CD14-positive monocyte (primary cell): ENCODE results near the gene KIAA1614. TPM values are rescaled to one million over a fixed set of nuclear protein-coding genes. Genes with fewer than 3 reads are reported as not detected.

ENCODE experiments used
- DNase-seq, 3 donors: peaks; one replicate each; pipeline ENCODE4 v3.0.0-alpha.2; 2011 to 2022
- H2AFZ ChIP-seq: 2 replicates; pipeline ENCODE4 v1.6.0; 2012; ENCODE audit warnings: mild to moderate bottlenecking, low read depth, low read length, inconsistent platforms; ENCODE audit not compliant: insufficient read depth, poor library complexity, severe bottlenecking
- H3K27ac ChIP-seq, 2 donors: 1 replicate in 1 of 2; 2 replicates in 1 of 2; pipeline ENCODE4 v1.5.1; 2012 to 2013; ENCODE audit warnings: low read length in 2 of 2, control low read depth in 1 of 2, inconsistent platforms in 1 of 2, low read depth in 1 of 2, mild to moderate bottlenecking in 1 of 2
- H3K27me3 ChIP-seq, 2 donors: one replicate each; pipeline versions ENCODE4 v1.6.0 to v1.6.1; 2011 to 2013; ENCODE audit warnings: low read length in 2 of 2; ENCODE audit not compliant: control insufficient read depth in 2 of 2, insufficient read depth in 2 of 2
- H3K36me3 ChIP-seq, 2 donors: replicated peaks in 1 of 2; 1 replicate in 1 of 2; 2 replicates in 1 of 2; pipeline versions ENCODE4 v1.5.1 to v1.6.1; 2012 to 2013; ENCODE audit warnings: low read length in 2 of 2, control low read depth in 1 of 2, inconsistent platforms in 1 of 2, mild to moderate bottlenecking in 1 of 2; ENCODE audit not compliant: insufficient read depth in 2 of 2, control insufficient read depth in 1 of 2
- H3K4me1 ChIP-seq, 2 donors: 1 replicate in 1 of 2; 2 replicates in 1 of 2; pipeline versions ENCODE4 v1.5.1 to v1.6.1; 2012 to 2013; ENCODE audit warnings: low read length in 2 of 2, control low read depth in 1 of 2, inconsistent platforms in 1 of 2, mild to moderate bottlenecking in 1 of 2, moderate library complexity in 1 of 2; ENCODE audit not compliant: insufficient read depth in 2 of 2, control insufficient read depth in 1 of 2
- H3K4me2 ChIP-seq: replicated peaks from 2 replicates; pipeline ENCODE3; 2012; ENCODE audit warnings: low read length, moderate library complexity, mild to moderate bottlenecking; ENCODE audit not compliant: poor library complexity, severe bottlenecking; ENCODE audit errors: extremely low read depth
- H3K4me3 ChIP-seq, 3 experiments: fragments of 200-600 bp in 1 of 3; sonication (generic) in 1 of 3; replicated peaks in 1 of 3; 1 replicate in 2 of 3; 2 replicates in 1 of 3; pipeline ENCODE4 v1.5.1; 2011 to 2013; ENCODE audit warnings: low read length in 3 of 3, mild to moderate bottlenecking in 3 of 3, control low read depth in 2 of 3, low read depth in 2 of 3, inconsistent platforms in 1 of 3, moderate library complexity in 1 of 3
- H3K79me2 ChIP-seq: 2 replicates; pipeline ENCODE4 v1.6.0; 2012; ENCODE audit warnings: mild to moderate bottlenecking, control low read depth, inconsistent platforms, low read length, moderate library complexity; ENCODE audit not compliant: insufficient read depth
- H3K9ac ChIP-seq: 2 replicates; pipeline ENCODE4 v1.6.0; 2017; ENCODE audit warnings: low read length, mild to moderate bottlenecking; ENCODE audit not compliant: insufficient read depth, poor library complexity, severe bottlenecking
- H3K9me3 ChIP-seq, 2 donors: replicated peaks in 1 of 2; 1 replicate in 1 of 2; 2 replicates in 1 of 2; pipeline versions ENCODE4 v1.5.1 to v1.6.1; 2012 to 2013; ENCODE audit warnings: low read length in 2 of 2, control low read depth in 1 of 2; ENCODE audit not compliant: control insufficient read depth in 1 of 2, insufficient read depth in 1 of 2
- H4K20me1 ChIP-seq: 2 replicates; pipeline ENCODE4 v1.6.0; 2012; ENCODE audit warnings: mild to moderate bottlenecking, low read length, control low read depth, moderate library complexity; ENCODE audit not compliant: insufficient read depth
- H3K27ac Mint-ChIP-seq, 7 donors: one replicate each; pipeline ENCODE4 v1.8.0; 2020; ENCODE audit warnings: mild to moderate bottlenecking in 7 of 7, mixed read lengths in 7 of 7, moderate library complexity in 6 of 7, inconsistent platforms in 2 of 7
- H3K27me3 Mint-ChIP-seq, 3 donors: one replicate each; pipeline ENCODE4 v1.8.0; 2021 to 2022; ENCODE audit warnings: low read depth in 3 of 3, mild to moderate bottlenecking in 3 of 3, mixed read lengths in 3 of 3, moderate library complexity in 3 of 3, inconsistent platforms in 1 of 3
- H3K36me3 Mint-ChIP-seq, 2 donors: one replicate each; pipeline ENCODE4 v1.8.0; 2020; ENCODE audit warnings: mixed read lengths in 2 of 2, inconsistent platforms in 1 of 2, mild to moderate bottlenecking in 1 of 2
- H3K4me1 Mint-ChIP-seq: one replicate; pipeline ENCODE4 v1.8.0; 2020; ENCODE audit warnings: mild to moderate bottlenecking, mixed read lengths
- H3K4me3 Mint-ChIP-seq, 2 donors: one replicate each; pipeline ENCODE4 v1.8.0; 2020; ENCODE audit warnings: mild to moderate bottlenecking in 2 of 2, mixed read lengths in 2 of 2, moderate library complexity in 1 of 2
- H3K9me3 Mint-ChIP-seq, 7 donors: one replicate each; pipeline ENCODE4 v1.8.0; 2020 to 2022; ENCODE audit warnings: mixed read lengths in 7 of 7, mild to moderate bottlenecking in 6 of 7, moderate library complexity in 6 of 7, inconsistent platforms in 2 of 7
- WGBS: methylation state at CpG from one replicate; pipeline ENCODE4 v1.1.5; 2013; ENCODE audit warnings: missing lambda C conversion rate; ENCODE audit not compliant: insufficient coverage; 5-methylcytosine and 5-hydroxymethylcytosine counted together
- intact Hi-C, 2 donors: fragments of 100-400 bp; cut with micrococcal nuclease; formaldehyde crosslinking; loops; one replicate each; pipeline versions ENCODE4 v1.15.0 to v1.15.1; 2023
- polyA plus RNA-seq, 3 donors: library from polyadenylated mRNA; depleted of rRNA in 1 of 3; unstranded in 2 of 3; stranded (reverse) in 1 of 3; fragments of 300-500 nt in 2 of 3; fragments of >200 nt in 1 of 3; fragmentation: Illumina TruSeq in 2 of 3; gene quantifications; 1 replicate in 2 of 3; 2 replicates in 1 of 3; pipeline ENCODE4 v1.2.3, GENCODE V29; 2012 to 2021
- TF ChIP-seq, protein P1 (sequence below): fragments of 200-600 bp; IDR thresholded peaks from one replicate; pipeline ENCODE4 v1.8.0; 2022; ENCODE audit warnings: antibody characterized with exemption, mild to moderate bottlenecking

The KIAA1614 gene
- polyA plus RNA-seq, 3 donors: 0.08 TPM; not detected in 2

DNA sequence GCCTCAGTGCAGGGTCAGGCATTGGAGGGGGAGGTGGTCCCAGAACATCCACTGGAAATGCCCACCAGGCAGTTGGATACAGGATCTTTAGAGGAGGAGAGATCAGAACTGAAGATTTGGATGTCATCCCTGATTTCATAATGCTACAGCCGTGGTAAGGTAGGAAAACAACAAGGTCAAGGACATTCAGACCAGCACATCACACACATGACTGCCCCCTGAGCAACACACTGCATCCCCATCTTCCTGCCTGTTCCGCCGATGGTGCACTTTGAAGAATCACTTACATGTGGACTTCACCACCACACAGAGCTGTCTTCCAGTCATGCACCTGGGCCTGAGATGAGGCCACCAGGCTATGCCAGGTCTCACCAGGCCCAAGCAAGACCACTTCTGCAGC lies 16.7 kb downstream of the KIAA1614 start:
- Histone ChIP-seq H4K20me1 (no peaks in the 10 kb centered on the region), H3K9ac (no peak overlapping the region), H3K9me3 (no peaks in the 10 kb centered on the region), H3K36me3 (no peaks in the 10 kb centered on the region), H3K27me3 (no peaks in the 10 kb centered on the region), H3K27ac (no peak overlapping the region), H3K4me2 (no peak overlapping the region), H2AFZ (no peak overlapping the region), H3K4me1 (peaks cover 2 to 11% of the 10 kb centered on the region in 2 donors), H3K79me2 (no peaks in the 10 kb centered on the region), H3K4me3 (no peak overlapping the region)
- no peak for DNase-seq
- Mint-ChIP-seq H3K4me3 (no peak overlapping the region), H3K27me3 (peaks cover 0 to 4% (median 4%) of the 10 kb centered on the region in 3 donors), H3K27ac (peak overlapping the region in 1 of 7 donors; percentile 36), H3K9me3 (no peaks in the 10 kb centered on the region), H3K36me3 (no peaks in the 10 kb centered on the region), H3K4me1 (peaks cover 20% of the 10 kb centered on the region)
- intact Hi-C loops: no loop called here
- TF ChIP-seq, protein P1, sequence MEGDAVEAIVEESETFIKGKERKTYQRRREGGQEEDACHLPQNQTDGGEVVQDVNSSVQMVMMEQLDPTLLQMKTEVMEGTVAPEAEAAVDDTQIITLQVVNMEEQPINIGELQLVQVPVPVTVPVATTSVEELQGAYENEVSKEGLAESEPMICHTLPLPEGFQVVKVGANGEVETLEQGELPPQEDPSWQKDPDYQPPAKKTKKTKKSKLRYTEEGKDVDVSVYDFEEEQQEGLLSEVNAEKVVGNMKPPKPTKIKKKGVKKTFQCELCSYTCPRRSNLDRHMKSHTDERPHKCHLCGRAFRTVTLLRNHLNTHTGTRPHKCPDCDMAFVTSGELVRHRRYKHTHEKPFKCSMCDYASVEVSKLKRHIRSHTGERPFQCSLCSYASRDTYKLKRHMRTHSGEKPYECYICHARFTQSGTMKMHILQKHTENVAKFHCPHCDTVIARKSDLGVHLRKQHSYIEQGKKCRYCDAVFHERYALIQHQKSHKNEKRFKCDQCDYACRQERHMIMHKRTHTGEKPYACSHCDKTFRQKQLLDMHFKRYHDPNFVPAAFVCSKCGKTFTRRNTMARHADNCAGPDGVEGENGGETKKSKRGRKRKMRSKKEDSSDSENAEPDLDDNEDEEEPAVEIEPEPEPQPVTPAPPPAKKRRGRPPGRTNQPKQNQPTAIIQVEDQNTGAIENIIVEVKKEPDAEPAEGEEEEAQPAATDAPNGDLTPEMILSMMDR: no peak
- WGBS: 100% methylated on average over 2 of the region's 3 CpGs

DNA sequence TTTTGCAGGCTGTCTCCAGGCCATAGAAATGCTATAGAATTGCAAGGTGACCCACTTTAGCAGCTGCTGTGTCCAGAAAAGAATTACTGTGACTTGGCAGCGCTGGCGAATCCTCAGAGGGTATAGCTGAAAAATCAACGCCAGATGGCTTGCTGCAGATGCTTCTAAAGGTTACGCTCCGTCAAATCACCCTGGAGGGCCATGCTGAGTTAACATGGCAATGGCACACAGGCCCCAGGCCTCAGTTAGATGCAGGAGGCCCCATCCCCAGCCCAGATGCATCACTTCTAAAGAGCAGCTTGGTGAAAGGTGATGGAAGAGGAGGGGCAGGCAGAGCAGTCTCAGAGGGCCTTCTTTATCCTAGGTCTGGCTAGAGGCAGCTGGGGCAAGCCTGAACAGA lies 18.0 kb downstream of the KIAA1614 start:
- no peaks in the 10 kb centered on the region for H4K20me1 ChIP-seq
- H3K9ac ChIP-seq: no peak overlapping the region
- no peak overlapping the region for H3K27ac ChIP-seq
- no peak overlapping the region for H3K4me2 ChIP-seq
- no peak for DNase-seq
- peak overlapping the region in 1 of 7 donors; percentile 71 for H3K27ac Mint-ChIP-seq
- H3K4me1 Mint-ChIP-seq: peaks cover 27% of the 10 kb centered on the region
- WGBS: 97% methylated on average over 5 of the region's 5 CpGs
- H3K4me3 ChIP-seq: no peak overlapping the region
- peaks cover 11 to 17% of the 10 kb centered on the region in 2 donors for H3K4me1 ChIP-seq
- H3K79me2 ChIP-seq: no peaks in the 10 kb centered on the region
- H3K36me3 ChIP-seq: no peaks in the 10 kb centered on the region
- no peaks in the 10 kb centered on the region for H3K36me3 Mint-ChIP-seq
- H3K9me3 ChIP-seq: no peaks in the 10 kb centered on the region
- peaks cover 0 to 4% (median 4%) of the 10 kb centered on the region in 3 donors for H3K27me3 Mint-ChIP-seq
- H3K4me3 Mint-ChIP-seq: no peak overlapping the region
- TF ChIP-seq, protein P1: no peak
- no peaks in the 10 kb centered on the region for H3K27me3 ChIP-seq
- intact Hi-C loops: no loop called here
- H2AFZ ChIP-seq: no peak overlapping the region
- no peaks in the 10 kb centered on the region for H3K9me3 Mint-ChIP-seq
